HG03103 (cell line): ENCODE results near the gene ZNF445.
"Not testable (repeated sequence)": the region's sequence is repeated elsewhere in the genome, so short reads cannot be mapped to it uniquely, and the experiment has no call there.

Source experiments
- ATAC-seq: cut with Tn5 transposase; IDR thresholded peaks from one replicate; pipeline ENCODE4 v1.9.1; 2021; ENCODE audit warnings: low read depth; ENCODE audit not compliant: unreplicated experiment

Gene ZNF445

DNA sequence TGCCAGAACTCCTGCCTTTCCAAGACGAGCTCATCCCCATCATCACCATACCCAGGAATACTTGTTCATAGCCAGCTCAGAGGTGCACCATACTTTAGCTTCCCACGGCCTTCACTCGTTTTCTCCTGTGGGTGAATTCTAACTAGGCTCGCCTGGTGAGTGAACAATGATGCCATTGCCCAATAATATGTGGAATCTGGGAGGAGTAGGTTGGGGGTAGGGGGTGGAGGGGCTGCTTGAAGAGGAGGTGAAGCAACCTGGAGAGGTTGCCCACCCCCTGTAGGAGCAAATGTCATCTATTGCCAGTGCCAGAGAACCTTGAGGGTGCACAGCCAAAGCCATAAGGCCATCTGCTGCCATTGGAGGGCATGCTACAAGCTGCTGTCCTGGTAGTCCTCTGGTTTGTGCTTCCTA is 592 bp upstream of the ZNF445 start:
- ATAC-seq: no peak

GRCh38 chr3:44476963-44477311 is 533 bp downstream of the ZNF445 start:
- ATAC-seq: no peak

- no peak for ATAC-seq
These were observed 1.3 kb downstream of the ZNF445 start for GRCh38 chr3:44476181-44476611.

DNA sequence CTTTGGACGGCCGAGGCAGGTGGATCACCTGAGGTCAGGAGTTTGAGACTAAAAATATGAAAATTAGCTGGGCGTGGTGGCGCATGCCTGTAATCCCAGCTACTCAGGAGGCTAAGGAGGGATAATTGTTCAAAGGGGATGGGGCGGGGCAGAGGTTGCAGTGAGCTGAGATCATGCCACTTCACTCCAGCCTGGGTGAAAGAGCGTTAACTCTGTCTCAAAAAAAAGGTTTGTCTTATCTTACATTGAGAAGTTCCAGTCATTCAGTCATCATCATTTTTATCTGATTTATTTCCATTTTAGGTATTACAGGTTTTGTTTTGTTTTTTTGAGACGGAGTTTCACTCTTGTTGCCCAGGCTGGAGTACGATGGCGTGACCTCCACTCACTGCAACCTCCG is 2.6 kb downstream of the ZNF445 start:
- ATAC-seq: not testable (repeated sequence)

DNA sequence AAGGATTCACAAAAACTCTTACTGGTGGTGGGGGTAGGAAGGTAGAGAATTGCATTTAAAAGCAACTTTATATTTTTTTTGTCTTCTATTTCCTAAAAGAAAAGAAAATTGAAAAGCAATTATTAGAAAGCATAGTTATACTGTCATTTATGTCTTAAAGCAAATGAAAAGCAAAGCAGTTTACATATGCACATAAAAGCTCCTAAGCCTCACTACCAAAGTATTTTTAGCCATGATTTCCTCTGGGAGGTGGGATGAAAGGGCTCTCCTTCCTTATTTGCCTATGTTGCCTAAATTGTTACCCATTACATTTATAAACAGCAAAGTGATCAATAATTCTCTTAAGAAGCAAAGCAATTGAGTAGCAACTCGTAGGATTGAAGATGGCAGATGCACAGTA is 7.0 kb downstream of the ZNF445 start:
- no peak for ATAC-seq

DNA sequence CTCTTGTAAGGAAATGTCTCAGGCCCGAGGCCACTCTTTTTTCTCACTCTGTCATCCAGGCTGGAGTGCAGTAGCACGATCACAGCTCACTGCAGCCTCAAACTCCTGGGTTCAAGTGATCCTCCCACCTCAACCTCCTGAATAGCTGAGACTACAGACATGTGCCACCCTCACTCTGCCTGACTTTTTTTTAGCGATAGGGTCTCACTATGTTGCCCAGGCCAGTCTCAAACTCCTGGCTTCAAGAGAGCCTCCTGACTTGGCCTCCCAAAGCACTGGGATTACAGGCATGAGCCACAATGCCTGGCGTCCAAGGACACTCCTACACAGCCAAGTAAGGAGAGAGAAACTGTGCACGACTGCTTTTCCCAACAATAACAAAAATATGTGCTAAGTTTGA is 7.6 kb downstream of the ZNF445 start:
- ATAC-seq: no peak

- no peak for ATAC-seq
These were observed 8.6 kb downstream of the ZNF445 start for GRCh38 chr3:44468572-44469520.

GRCh38 chr3:44468099-44468537 is 9.4 kb downstream of the ZNF445 start:
- ATAC-seq: not testable (repeated sequence)

GRCh38 chr3:44467241-44467640 is 10.2 kb downstream of the ZNF445 start:
- no peak for ATAC-seq

- ATAC-seq: not testable (repeated sequence)
These were observed 12.6 kb downstream of the ZNF445 start for GRCh38 chr3:44464920-44465319.

GRCh38 chr3:44464509-44464908 is 13.0 kb downstream of the ZNF445 start:
- no peak for ATAC-seq

GRCh38 chr3:44460050-44460449 is 17.4 kb downstream of the ZNF445 start:
- not testable (repeated sequence) for ATAC-seq

- no peak for ATAC-seq
These were observed 22.2 kb downstream of the ZNF445 start for GRCh38 chr3:44455318-44455717.

DNA sequence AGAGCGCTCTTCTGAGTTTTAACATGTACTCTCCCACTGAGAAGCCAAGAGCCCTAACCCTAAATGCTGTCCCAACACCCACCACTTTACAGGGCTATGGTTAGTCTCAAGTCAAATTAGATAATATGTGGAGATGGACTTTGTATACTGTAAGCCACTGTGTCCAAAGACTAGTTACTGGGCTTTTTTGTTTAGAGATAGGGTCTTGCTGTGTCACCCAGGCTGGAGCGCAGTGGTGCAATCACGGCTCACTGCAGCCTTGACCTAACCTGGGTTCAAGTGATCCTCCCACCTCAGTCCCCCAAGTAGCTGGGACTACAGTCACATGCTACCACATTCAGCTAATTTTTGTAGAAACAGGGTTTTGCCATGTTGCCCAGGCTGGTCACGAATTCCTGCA is 23.2 kb downstream of the ZNF445 start:
- no peak for ATAC-seq

- ATAC-seq: no peak
These were observed 26.0 kb downstream of the ZNF445 start for GRCh38 chr3:44451441-44451840.

DNA sequence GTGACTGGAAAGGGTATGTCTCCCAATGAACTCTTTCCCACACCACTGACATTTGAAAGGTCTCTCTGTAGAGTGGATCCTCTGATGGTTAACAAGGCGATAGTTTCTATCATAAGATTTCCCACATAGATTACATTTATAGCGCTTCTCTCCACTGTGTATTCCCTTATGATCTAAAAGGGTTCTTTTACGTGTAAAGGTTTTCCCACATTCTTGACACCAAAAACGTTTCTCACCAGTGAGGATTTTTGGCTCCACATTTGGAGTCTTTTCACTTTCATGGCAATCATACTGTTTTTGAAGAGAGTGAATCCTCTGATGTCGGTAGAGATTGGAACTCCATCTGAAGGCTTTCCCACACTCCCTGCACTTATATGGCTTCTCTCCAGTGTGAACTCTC is 30.5 kb downstream of the ZNF445 start:
- no peak for ATAC-seq

GRCh38 chr3:44445786-44446185 is 31.7 kb downstream of the ZNF445 start:
- ATAC-seq: no peak

GRCh38 chr3:44444896-44445691 is 32.4 kb downstream of the ZNF445 start:
- ATAC-seq: no peak

DNA sequence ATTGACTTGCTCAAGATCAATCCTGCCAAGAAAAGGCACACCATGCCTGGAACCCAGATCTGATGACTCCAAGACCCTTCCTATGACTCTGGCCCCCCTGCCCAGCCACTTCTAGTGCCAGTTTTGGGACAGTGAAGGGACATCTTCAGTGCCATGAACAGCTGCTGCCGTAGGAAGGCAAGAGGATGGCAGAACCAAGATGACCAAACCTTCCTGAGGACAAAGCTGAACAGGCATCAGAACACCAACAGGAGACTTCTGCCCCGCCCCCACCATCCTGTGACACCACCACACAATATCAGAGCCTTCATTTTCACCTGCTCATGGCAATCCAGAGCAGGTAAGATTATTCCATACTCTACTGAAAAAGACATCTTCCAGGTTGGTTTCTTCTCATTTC is 33.0 kb downstream of the ZNF445 start:
- ATAC-seq: no peak

DNA sequence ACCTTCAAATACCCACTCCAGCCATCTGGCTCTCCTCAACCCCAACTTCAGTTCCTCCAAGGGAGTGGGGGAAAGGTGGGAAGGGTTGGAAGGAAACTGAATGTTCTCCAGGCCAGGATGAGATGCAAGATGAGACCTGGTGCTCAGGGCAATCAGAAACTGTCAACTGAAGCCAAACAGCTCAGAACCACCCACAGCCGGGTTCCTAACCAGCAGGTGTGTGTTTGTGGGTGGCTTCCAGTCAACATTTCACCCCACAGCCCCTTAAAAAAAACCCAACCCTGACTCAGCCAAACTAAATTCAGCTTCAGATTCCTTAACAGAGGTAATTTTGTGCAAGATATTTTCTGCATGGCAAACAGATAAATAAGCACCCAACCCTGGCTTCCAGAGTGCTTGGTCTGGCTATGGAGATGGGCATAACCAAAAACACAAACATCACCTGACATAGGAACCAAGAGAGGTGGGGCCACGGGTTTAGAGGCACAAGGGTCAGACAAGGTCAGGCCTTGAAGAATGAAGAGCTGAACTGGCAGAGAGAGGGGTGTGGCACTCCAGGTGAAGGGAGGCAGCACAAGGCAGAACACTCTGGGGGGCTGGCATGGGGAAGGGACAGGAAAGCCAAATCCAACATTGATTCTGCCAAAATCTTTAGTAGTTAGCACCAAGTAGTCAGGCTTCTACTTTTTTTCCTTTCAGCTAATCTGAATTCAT is 34.7 kb downstream of the ZNF445 start:
- no peak for ATAC-seq
